Activated naive CD8-positive, alpha-beta T cell treated with anti-CD3 and anti-CD28 coated beads, Interleukin-2, amount 10 ng/mL, durations not matched to agents 7 days and 5 days (primary cell): Measurements from ENCODE around the gene ITFG1. TPM values are rescaled to one million over a fixed set of nuclear protein-coding genes. Genes with fewer than 3 reads are reported as not detected.
"Not testable (repeated sequence)": the region's sequence is repeated elsewhere in the genome, so short reads cannot be mapped to it uniquely, and the experiment has no call there.

Source experiments
- ATAC-seq: fragments of 150-1000 bp; cut with Tn5 transposase; one replicate; pipeline ENCODE4 v1.10.0; 2021; ENCODE audit warnings: low read depth, moderate library complexity
- POLR2A ChIA-PET: fragments of 350-600 bp; sonication (Branson Sonifier 250); formaldehyde crosslinking; loops from one replicate; lab custom pipeline; 2021; ENCODE audit warnings: antibody characterized with exemption; lab: Charles Lee
- DNase-seq: peaks from one replicate; pipeline ENCODE4 v3.0.0; 2021
- H3K27ac Mint-ChIP-seq: one replicate; pipeline ENCODE4 v1.8.0; 2022; ENCODE audit warnings: mild to moderate bottlenecking, mixed read lengths
- H3K27me3 Mint-ChIP-seq: one replicate; pipeline ENCODE4 v1.8.0; 2022; ENCODE audit warnings: mild to moderate bottlenecking, moderate library complexity, mixed read lengths
- H3K36me3 Mint-ChIP-seq: one replicate; pipeline ENCODE4 v1.8.0; 2021; ENCODE audit warnings: mild to moderate bottlenecking, mixed read lengths
- H3K4me1 Mint-ChIP-seq: one replicate; pipeline ENCODE4 v1.8.0; 2021; ENCODE audit warnings: mixed read lengths
- H3K4me3 Mint-ChIP-seq: one replicate; pipeline ENCODE4 v1.8.0; 2022; ENCODE audit warnings: mild to moderate bottlenecking, moderate library complexity, mixed read lengths
- H3K9me3 Mint-ChIP-seq: one replicate; pipeline ENCODE4 v1.8.0; 2021; ENCODE audit warnings: mixed read lengths
- total RNA-seq, 2 experiments: library from RNA; stranded (reverse); gene quantifications; one replicate each; pipeline ENCODE4 v1.2.3, GENCODE V29; 2021

Gene ITFG1
- total RNA-seq, 2 experiments from 2014 or later = 22.1 to 24.9 TPM

DNA sequence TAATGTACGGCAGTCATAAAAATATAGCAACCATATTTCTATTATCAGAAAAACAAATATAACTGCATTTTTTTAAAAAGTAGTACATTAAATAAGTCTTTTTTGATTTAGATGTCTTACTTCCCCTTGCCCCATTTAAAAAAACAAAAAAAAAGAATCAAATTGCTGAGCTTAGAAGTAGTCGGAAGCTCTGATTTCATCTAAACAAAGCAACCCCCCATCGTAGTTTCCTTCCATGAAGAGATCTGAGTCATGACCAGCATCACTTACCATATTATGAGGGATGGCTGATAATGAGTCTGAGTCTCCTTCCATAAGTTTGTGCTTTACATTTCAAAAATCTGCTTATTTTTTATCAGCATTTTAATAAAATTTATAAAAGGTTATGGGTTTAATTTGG lies 86.2 kb downstream of the ITFG1 start:
- no peak for DNase-seq
- Mint-ChIP-seq H3K36me3 (peaks cover 40% of the 10 kb centered on the region), H3K9me3 (peaks cover 7% of the 10 kb centered on the region), H3K27me3 (no peaks in the 10 kb centered on the region), H3K4me1 (no peaks in the 10 kb centered on the region), H3K4me3 (no peak overlapping the region), H3K27ac (no peak overlapping the region)
- no peak for ATAC-seq
- POLR2A ChIA-PET = no interaction called here

- no peak for ATAC-seq
- POLR2A ChIA-PET = no interaction called here
- Mint-ChIP-seq H3K4me1 (no peaks in the 10 kb centered on the region), H3K27ac (no peak overlapping the region), H3K4me3 (no peak overlapping the region), H3K36me3 (peaks cover 36% of the 10 kb centered on the region), H3K27me3 (no peaks in the 10 kb centered on the region), H3K9me3 (peaks cover 7% of the 10 kb centered on the region)
- no peak for DNase-seq
These were observed 89.4 kb downstream of the ITFG1 start for GRCh38 chr16:47371271-47372014.

GRCh38 chr16:47370536-47370935 lies 90.3 kb downstream of the ITFG1 start:
- H3K27me3 Mint-ChIP-seq = no peaks in the 10 kb centered on the region
- peaks cover 36% of the 10 kb centered on the region for H3K36me3 Mint-ChIP-seq
- no peaks in the 10 kb centered on the region for H3K4me1 Mint-ChIP-seq
- DNase-seq (no peak), ATAC-seq (no peak)
- POLR2A ChIA-PET = no interaction called here
- no peak overlapping the region for H3K27ac Mint-ChIP-seq
- peaks cover 7% of the 10 kb centered on the region for H3K9me3 Mint-ChIP-seq
- H3K4me3 Mint-ChIP-seq = no peak overlapping the region

- Mint-ChIP-seq H3K36me3 (peaks cover 24% of the 10 kb centered on the region), H3K4me1 (peaks cover 3% of the 10 kb centered on the region), H3K4me3 (no peak overlapping the region), H3K27me3 (no peaks in the 10 kb centered on the region), H3K9me3 (peaks cover 7% of the 10 kb centered on the region), H3K27ac (no peak overlapping the region)
- ATAC-seq (no peak), DNase-seq (no peak)
- POLR2A ChIA-PET = no interaction called here
These were observed 94.6 kb downstream of the ITFG1 start for GRCh38 chr16:47366228-47366627.

GRCh38 chr16:47363761-47364160 lies 97.1 kb downstream of the ITFG1 start:
- H3K27ac Mint-ChIP-seq = no peak overlapping the region
- no peak for DNase-seq
- H3K27me3 Mint-ChIP-seq = no peaks in the 10 kb centered on the region
- no peaks in the 10 kb centered on the region for H3K9me3 Mint-ChIP-seq
- ATAC-seq = no peak
- peaks cover 3% of the 10 kb centered on the region for H3K4me1 Mint-ChIP-seq
- POLR2A ChIA-PET = no interaction called here
- no peak overlapping the region for H3K4me3 Mint-ChIP-seq
- peaks cover 12% of the 10 kb centered on the region for H3K36me3 Mint-ChIP-seq

GRCh38 chr16:47359478-47359877 lies 101.4 kb downstream of the ITFG1 start:
- DNase-seq (no peak), ATAC-seq (no peak)
- H3K4me1 Mint-ChIP-seq = peaks cover 3% of the 10 kb centered on the region
- H3K9me3 Mint-ChIP-seq = no peaks in the 10 kb centered on the region
- H3K27ac Mint-ChIP-seq = no peak overlapping the region
- POLR2A ChIA-PET = no interaction called here
- peaks cover 18% of the 10 kb centered on the region for H3K36me3 Mint-ChIP-seq
- H3K27me3 Mint-ChIP-seq = no peaks in the 10 kb centered on the region
- H3K4me3 Mint-ChIP-seq = no peak overlapping the region

GRCh38 chr16:47358816-47359215 lies 102.0 kb downstream of the ITFG1 start:
- Mint-ChIP-seq H3K4me3 (no peak overlapping the region), H3K27ac (no peak overlapping the region), H3K4me1 (peaks cover 3% of the 10 kb centered on the region), H3K36me3 (peaks cover 23% of the 10 kb centered on the region), H3K27me3 (no peaks in the 10 kb centered on the region), H3K9me3 (peaks cover 3% of the 10 kb centered on the region)
- DNase-seq (no peak), ATAC-seq (no peak)
- POLR2A ChIA-PET = no interaction called here

- DNase-seq, POLR2A ChIA-PET, H3K27me3 Mint-ChIP-seq, ATAC-seq, H3K4me3 Mint-ChIP-seq, H3K27ac Mint-ChIP-seq, H3K4me1 Mint-ChIP-seq: not testable (repeated sequence)
- peaks cover 35% of the 10 kb centered on the region for H3K36me3 Mint-ChIP-seq
- H3K9me3 Mint-ChIP-seq = peaks cover 26% of the 10 kb centered on the region
These were observed 111.8 kb downstream of the ITFG1 start for GRCh38 chr16:47349029-47349428.

GRCh38 chr16:47347021-47347696 lies 113.7 kb downstream of the ITFG1 start:
- not testable (repeated sequence) for H3K27me3 Mint-ChIP-seq, H3K4me3 Mint-ChIP-seq
- peaks cover 22% of the 10 kb centered on the region for H3K9me3 Mint-ChIP-seq

DNA sequence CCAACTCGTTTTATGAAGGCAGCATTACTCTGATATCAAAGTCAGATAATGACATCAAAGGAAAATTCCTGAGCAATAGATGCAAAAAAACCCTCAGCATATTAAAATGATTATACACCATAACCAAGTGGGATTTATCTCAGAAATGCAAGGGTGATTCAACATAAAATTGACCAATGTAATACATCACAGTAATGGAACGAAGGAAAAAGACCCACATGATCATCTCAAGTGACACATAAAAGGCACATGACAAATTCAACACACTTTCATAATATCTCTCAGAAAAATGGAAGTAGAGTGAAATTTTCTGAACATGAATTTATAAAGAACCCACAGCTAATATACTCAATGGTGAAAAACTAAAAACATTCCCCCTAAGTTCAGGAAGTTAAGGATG lies 118.8 kb downstream of the ITFG1 start:
- ATAC-seq (no peak), DNase-seq (no peak)
- Mint-ChIP-seq H3K36me3 (peaks cover 19% of the 10 kb centered on the region), H3K27me3 (no peaks in the 10 kb centered on the region), H3K4me3 (no peak overlapping the region), H3K9me3 (peaks cover 10% of the 10 kb centered on the region), H3K27ac (no peak overlapping the region), H3K4me1 (no peaks in the 10 kb centered on the region)
- POLR2A ChIA-PET = no interaction called here

More at GRCh38 chr16:47347021-47347696, 113.7 kb downstream of the ITFG1 start:
- ATAC-seq, H3K4me1 Mint-ChIP-seq, DNase-seq, POLR2A ChIA-PET, H3K27ac Mint-ChIP-seq: not testable (repeated sequence)
- peaks cover 30% of the 10 kb centered on the region for H3K36me3 Mint-ChIP-seq

DNA sequence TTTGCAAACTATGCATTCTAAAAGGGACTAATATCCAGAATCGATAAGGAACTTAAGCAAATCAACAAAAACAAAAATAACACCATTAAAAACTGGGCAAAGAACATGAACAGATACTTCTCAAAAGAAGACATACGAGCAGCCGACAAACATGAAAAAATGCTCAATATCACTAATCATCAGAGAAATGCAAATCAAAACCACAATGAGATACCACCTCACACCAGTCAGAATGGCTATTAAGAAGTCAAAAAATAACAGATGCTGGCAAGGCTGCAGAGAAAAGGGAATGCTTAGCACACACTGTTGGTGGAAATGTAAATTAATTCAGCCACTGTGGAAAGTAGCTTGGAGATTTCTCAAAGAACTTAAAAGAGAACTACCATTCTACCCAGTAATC lies 130.3 kb downstream of the ITFG1 start:
- H3K4me1 Mint-ChIP-seq, H3K4me3 Mint-ChIP-seq, POLR2A ChIA-PET, DNase-seq, H3K27ac Mint-ChIP-seq, ATAC-seq, H3K27me3 Mint-ChIP-seq, H3K9me3 Mint-ChIP-seq: not testable (repeated sequence)
- peaks cover 17% of the 10 kb centered on the region for H3K36me3 Mint-ChIP-seq

- ATAC-seq, H3K27ac Mint-ChIP-seq, H3K4me3 Mint-ChIP-seq, DNase-seq, POLR2A ChIA-PET, H3K27me3 Mint-ChIP-seq, H3K4me1 Mint-ChIP-seq: not testable (repeated sequence)
- Mint-ChIP-seq H3K36me3 (peaks cover 10% of the 10 kb centered on the region), H3K9me3 (peaks cover 11% of the 10 kb centered on the region)
These were observed 136.6 kb downstream of the ITFG1 start for GRCh38 chr16:47324309-47324708.

DNA sequence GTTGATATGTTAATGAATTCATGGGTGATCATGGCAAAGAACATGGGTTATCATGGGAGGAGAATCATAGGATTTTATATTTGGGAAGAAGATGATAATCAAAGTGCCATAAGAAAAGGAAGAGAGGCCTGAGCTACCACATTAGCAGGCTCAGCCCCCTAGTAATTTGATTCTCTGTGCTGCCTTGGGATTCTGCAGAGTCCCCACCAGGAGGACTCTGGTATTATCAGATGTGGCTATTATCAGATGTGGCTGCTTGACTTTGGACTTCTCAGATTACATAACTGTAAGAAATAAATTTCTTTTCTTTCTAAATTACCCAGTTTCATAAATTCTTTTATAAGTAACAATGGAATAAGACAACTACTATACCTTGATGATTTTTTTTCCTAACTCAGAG lies 137.6 kb downstream of the ITFG1 start:
- H3K36me3 Mint-ChIP-seq = peaks cover 10% of the 10 kb centered on the region
- POLR2A ChIA-PET = interaction anchor here (0.6 kb wide), 1 partner anchor 13 kb away, joined by 3 read pairs; no protein-coding TSS in a partner anchor
- peaks cover 3% of the 10 kb centered on the region for H3K4me1 Mint-ChIP-seq
- H3K4me3 Mint-ChIP-seq = no peak overlapping the region
- H3K27ac Mint-ChIP-seq = no peak overlapping the region
- ATAC-seq (no peak), DNase-seq (no peak)
- H3K9me3 Mint-ChIP-seq = peaks cover 11% of the 10 kb centered on the region
- H3K27me3 Mint-ChIP-seq = no peaks in the 10 kb centered on the region
